Naive thymus-derived CD4-positive, alpha-beta T cell (primary cell): Measurements from ENCODE around the gene ARHGAP10. TPM values are rescaled to one million over a fixed set of nuclear protein-coding genes. Genes with fewer than 3 reads are reported as not detected.

Experiments used
- ATAC-seq: fragments of 150-1000 bp; cut with Tn5 transposase; 2 replicates; pipeline ENCODE4 v1.10.0; 2021; ENCODE audit warnings: mild to moderate bottlenecking, moderate library complexity
- CTCF ChIA-PET: fragments of 350-600 bp; sonication (Branson Sonifier 250); formaldehyde crosslinking; loops from one replicate; lab custom pipeline; 2021; ENCODE audit warnings: antibody characterized with exemption; lab: Charles Lee
- POLR2A ChIA-PET: fragments of 350-600 bp; sonication (Branson Sonifier 250); formaldehyde crosslinking; loops from one replicate; lab custom pipeline; 2021; ENCODE audit warnings: antibody characterized with exemption, inconsistent platforms; lab: Charles Lee
- DNase-seq, 9 donors: peaks; one replicate each; pipeline versions ENCODE4 v3.0.0 to v3.0.0-alpha.2; 2020 to 2022; ENCODE audit warnings: mixed read lengths in 1 of 9
- H3K27ac ChIP-seq: one replicate; pipeline ENCODE4 v1.7.0; 2013; ENCODE audit warnings: mild to moderate bottlenecking, low read depth, low read length, moderate library complexity
- H3K27me3 ChIP-seq, 2 donors: one replicate each; pipeline ENCODE4 v1.7.0; 2013; ENCODE audit warnings: low read length in 2 of 2, mild to moderate bottlenecking in 2 of 2, moderate library complexity in 2 of 2; ENCODE audit not compliant: control insufficient read depth in 2 of 2, insufficient read depth in 2 of 2
- H3K36me3 ChIP-seq, 3 experiments: 1 replicate in 2 of 3; 2 replicates in 1 of 3; pipeline ENCODE4 v1.7.0; 2013; ENCODE audit warnings: low read length in 3 of 3, mild to moderate bottlenecking in 3 of 3, moderate library complexity in 1 of 3; ENCODE audit not compliant: insufficient read depth in 3 of 3, control insufficient read depth in 2 of 3
- H3K4me1 ChIP-seq, 2 donors: one replicate each; pipeline ENCODE4 v1.7.0; 2013; ENCODE audit warnings: low read length in 2 of 2, mild to moderate bottlenecking in 2 of 2, moderate library complexity in 1 of 2; ENCODE audit not compliant: control insufficient read depth in 2 of 2, insufficient read depth in 2 of 2
- H3K4me3 ChIP-seq: 2 replicates; pipeline ENCODE4 v1.7.0; 2013; ENCODE audit warnings: mild to moderate bottlenecking, low read length
- H3K9me3 ChIP-seq, 3 experiments: 1 replicate in 2 of 3; 2 replicates in 1 of 3; pipeline ENCODE4 v1.7.0; 2013; ENCODE audit warnings: low read length in 3 of 3; ENCODE audit not compliant: control insufficient read depth in 2 of 3
- H3K27ac Mint-ChIP-seq, 9 donors: one replicate each; pipeline ENCODE4 v1.8.0; 2020 to 2022; ENCODE audit warnings: mixed read lengths in 9 of 9, mild to moderate bottlenecking in 8 of 9, moderate library complexity in 5 of 9, inconsistent platforms in 2 of 9
- H3K27me3 Mint-ChIP-seq, 5 donors: one replicate each; pipeline ENCODE4 v1.8.0; 2021 to 2022; ENCODE audit warnings: mixed read lengths in 5 of 5, mild to moderate bottlenecking in 1 of 5
- H3K36me3 Mint-ChIP-seq, 5 donors: one replicate each; pipeline ENCODE4 v1.8.0; 2020 to 2022; ENCODE audit warnings: mixed read lengths in 5 of 5, mild to moderate bottlenecking in 3 of 5, inconsistent platforms in 1 of 5
- H3K4me1 Mint-ChIP-seq, 7 donors: one replicate each; pipeline ENCODE4 v1.8.0; 2020 to 2022; ENCODE audit warnings: mixed read lengths in 7 of 7, mild to moderate bottlenecking in 3 of 7, inconsistent platforms in 1 of 7
- H3K4me3 Mint-ChIP-seq, 10 donors: one replicate each; pipeline ENCODE4 v1.8.0; 2020 to 2022; ENCODE audit warnings: mild to moderate bottlenecking in 10 of 10, mixed read lengths in 10 of 10, moderate library complexity in 6 of 10, inconsistent platforms in 2 of 10
- H3K9me3 Mint-ChIP-seq, 11 donors: one replicate each; pipeline ENCODE4 v1.8.0; 2020 to 2022; ENCODE audit warnings: mixed read lengths in 11 of 11, mild to moderate bottlenecking in 4 of 11, inconsistent platforms in 1 of 11, moderate library complexity in 1 of 11
- intact Hi-C, 2 donors: fragments of 100-400 bp; cut with micrococcal nuclease; formaldehyde crosslinking; loops; one replicate each; pipeline ENCODE4 v1.15.1; 2023
- polyA plus RNA-seq, 2 donors: library from polyadenylated mRNA; unstranded; fragments of 300-500 nt; fragmentation: Illumina TruSeq; gene quantifications; one replicate each; pipeline ENCODE4 v1.2.3, GENCODE V29; 2021
- total RNA-seq, 6 experiments: library from RNA in 5 of 6; stranded (reverse) in 5 of 6; gene quantifications; 1 replicate in 5 of 6; 2 replicates in 1 of 6; pipeline ENCODE4 v1.2.3 and lab custom pipeline; 2021 to 2026

The ARHGAP10 gene
- total and polyA plus RNA-seq, 7 experiments from 2014 or later: 1.9 to 8.5 (median 3.0) TPM

GRCh38 chr4:147816382-147817254, 84.7 kb downstream of the ARHGAP10 start:
- H3K27me3 ChIP-seq: no peaks in the 10 kb centered on the region
- H3K4me3 Mint-ChIP-seq: no peak overlapping the region
- H3K36me3 Mint-ChIP-seq: peaks cover 0 to 3% (median 0%) of the 10 kb centered on the region in 5 donors
- ChIA-PET POLR2A (no interaction called here), CTCF (no interaction called here)
- intact Hi-C loops: no loop called here
- H3K4me3 ChIP-seq: no peak overlapping the region
- no peaks in the 10 kb centered on the region for H3K36me3 ChIP-seq
- H3K9me3 Mint-ChIP-seq: peaks cover 0 to 2% (median 0%) of the 10 kb centered on the region in 11 donors
- peaks cover 0 to 8% of the 10 kb centered on the region in 2 donors for H3K4me1 ChIP-seq
- no peaks in the 10 kb centered on the region for H3K27me3 Mint-ChIP-seq
- H3K27ac Mint-ChIP-seq: no peak overlapping the region
- no peak overlapping the region for H3K27ac ChIP-seq
- ATAC-seq (no peak), DNase-seq (no peak)
- peaks cover 0 to 12% (median 7%) of the 10 kb centered on the region in 7 donors for H3K4me1 Mint-ChIP-seq
- H3K9me3 ChIP-seq: no peaks in the 10 kb centered on the region

DNA sequence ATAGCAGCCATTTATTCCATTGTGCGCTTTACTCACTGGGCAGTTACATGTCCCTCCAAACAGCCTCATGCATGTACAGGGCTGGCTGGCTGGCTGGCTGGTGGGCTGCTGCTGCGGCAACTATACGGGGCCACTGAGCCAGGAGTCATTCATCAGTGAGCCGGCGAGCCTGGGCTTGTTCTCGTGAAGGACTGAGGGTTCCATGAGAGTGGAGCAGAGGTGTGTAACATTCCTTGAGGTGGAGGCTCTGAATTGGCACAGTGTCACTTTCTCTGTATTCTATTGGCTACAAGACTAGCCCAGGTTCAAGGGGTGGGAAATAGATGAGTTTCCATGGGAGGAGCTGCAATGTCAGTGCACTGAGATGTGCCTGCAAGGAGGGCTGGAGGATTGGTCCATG, 89.1 kb downstream of the ARHGAP10 start:
- ChIA-PET CTCF (no interaction called here), POLR2A (no interaction called here)
- DNase-seq: no peak
- Mint-ChIP-seq H3K4me1 (peaks cover 0 to 8% (median 2%) of the 10 kb centered on the region in 7 donors), H3K4me3 (no peak overlapping the region), H3K36me3 (peaks cover 0 to 17% (median 3%) of the 10 kb centered on the region in 5 donors), H3K9me3 (peaks cover 0 to 2% (median 0%) of the 10 kb centered on the region in 11 donors), H3K27ac (no peak overlapping the region), H3K27me3 (no peaks in the 10 kb centered on the region)
- Histone ChIP-seq H3K9me3 (no peaks in the 10 kb centered on the region), H3K4me1 (no peaks in the 10 kb centered on the region), H3K27ac (no peak overlapping the region), H3K4me3 (no peak overlapping the region), H3K27me3 (no peaks in the 10 kb centered on the region), H3K36me3 (no peaks in the 10 kb centered on the region)
- ATAC-seq: no peak
- intact Hi-C loops: no loop called here

DNA sequence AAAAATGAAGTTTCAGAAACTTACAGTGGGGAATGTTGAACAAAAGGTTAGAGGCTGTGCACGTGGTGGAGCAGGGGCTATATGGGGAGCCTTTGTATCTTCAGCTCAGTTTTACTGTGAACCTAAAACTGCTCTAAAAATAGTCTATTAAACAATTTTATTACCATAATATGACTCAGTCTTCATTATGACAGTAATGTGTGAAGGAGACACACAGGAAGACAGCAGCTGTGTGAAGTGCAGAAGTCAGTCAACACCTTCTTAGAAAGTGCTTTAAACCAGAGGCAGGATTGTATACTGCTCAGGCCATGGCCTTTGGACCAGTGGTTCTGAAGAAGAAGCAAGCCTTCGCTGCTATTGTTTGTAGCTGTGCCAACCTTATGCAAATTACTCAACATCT, 89.7 kb downstream of the ARHGAP10 start:
- Mint-ChIP-seq H3K27me3 (no peaks in the 10 kb centered on the region), H3K9me3 (peaks cover 0 to 2% (median 0%) of the 10 kb centered on the region in 11 donors), H3K4me1 (peaks cover 0 to 5% (median 0%) of the 10 kb centered on the region in 7 donors), H3K27ac (no peak overlapping the region), H3K36me3 (peaks cover 0 to 17% (median 3%) of the 10 kb centered on the region in 5 donors), H3K4me3 (no peak overlapping the region)
- no peaks in the 10 kb centered on the region for H3K27me3 ChIP-seq
- no peaks in the 10 kb centered on the region for H3K9me3 ChIP-seq
- ATAC-seq (peak; percentile 75), DNase-seq (no peak)
- intact Hi-C loops: no loop called here
- ChIA-PET POLR2A (no interaction called here), CTCF (no interaction called here)
- H3K27ac ChIP-seq: no peak overlapping the region
- H3K4me1 ChIP-seq: no peaks in the 10 kb centered on the region
- H3K36me3 ChIP-seq: no peaks in the 10 kb centered on the region
- no peak overlapping the region for H3K4me3 ChIP-seq

- POLR2A ChIA-PET: no interaction called here
- DNase-seq (no peak), ATAC-seq (no peak)
- Mint-ChIP-seq H3K27ac (no peak overlapping the region), H3K36me3 (peaks cover 0 to 17% (median 3%) of the 10 kb centered on the region in 5 donors), H3K4me3 (no peak overlapping the region), H3K9me3 (peaks cover 0 to 2% (median 0%) of the 10 kb centered on the region in 11 donors), H3K4me1 (peaks cover 0 to 5% (median 0%) of the 10 kb centered on the region in 7 donors), H3K27me3 (no peaks in the 10 kb centered on the region)
- Histone ChIP-seq H3K4me1 (no peaks in the 10 kb centered on the region), H3K27ac (no peak overlapping the region), H3K36me3 (no peaks in the 10 kb centered on the region), H3K9me3 (no peaks in the 10 kb centered on the region), H3K27me3 (no peaks in the 10 kb centered on the region), H3K4me3 (no peak overlapping the region)
- CTCF ChIA-PET: no interaction called here
- intact Hi-C loops: no loop called here
Measured at GRCh38 chr4:147822128-147822527, 90.2 kb downstream of the ARHGAP10 start.

DNA sequence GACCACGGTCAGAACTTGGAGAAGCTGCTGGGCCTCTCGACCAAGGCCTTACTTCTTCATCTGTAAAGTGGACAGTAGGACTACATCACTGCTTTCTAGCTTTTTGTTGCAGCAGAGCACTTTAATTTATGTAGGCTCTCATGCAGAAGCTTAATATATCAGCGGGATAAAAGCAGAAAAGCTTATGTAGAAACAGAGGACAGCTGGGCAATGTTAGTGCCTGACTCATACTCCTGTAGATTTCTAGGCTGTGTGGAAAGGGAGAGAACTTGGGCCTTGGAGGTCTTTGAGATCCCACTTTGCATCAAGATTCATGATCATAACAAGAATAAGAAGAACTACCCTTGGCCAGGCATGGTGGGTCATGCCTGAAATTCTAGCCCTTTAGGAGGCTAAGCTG, 91.2 kb downstream of the ARHGAP10 start:
- peaks cover 0 to 2% (median 0%) of the 10 kb centered on the region in 11 donors for H3K9me3 Mint-ChIP-seq
- ATAC-seq (no peak), DNase-seq (no peak)
- ChIA-PET CTCF (no interaction called here), POLR2A (no interaction called here)
- H3K36me3 Mint-ChIP-seq: peaks cover 0 to 17% (median 3%) of the 10 kb centered on the region in 5 donors
- Histone ChIP-seq H3K27me3 (no peaks in the 10 kb centered on the region), H3K27ac (no peak overlapping the region), H3K36me3 (no peaks in the 10 kb centered on the region), H3K4me1 (no peaks in the 10 kb centered on the region), H3K9me3 (no peaks in the 10 kb centered on the region), H3K4me3 (no peak overlapping the region)
- peaks cover 0 to 5% (median 0%) of the 10 kb centered on the region in 7 donors for H3K4me1 Mint-ChIP-seq
- H3K27me3 Mint-ChIP-seq: no peaks in the 10 kb centered on the region
- H3K4me3 Mint-ChIP-seq: no peak overlapping the region
- intact Hi-C loops: no loop called here
- no peak overlapping the region for H3K27ac Mint-ChIP-seq

GRCh38 chr4:147824316-147824715, 92.4 kb downstream of the ARHGAP10 start:
- Mint-ChIP-seq H3K27ac (no peak overlapping the region), H3K4me3 (no peak overlapping the region), H3K36me3 (peaks cover 0 to 17% (median 3%) of the 10 kb centered on the region in 5 donors), H3K27me3 (no peaks in the 10 kb centered on the region), H3K4me1 (peaks cover 0 to 5% (median 0%) of the 10 kb centered on the region in 7 donors), H3K9me3 (peaks cover 0 to 2% (median 0%) of the 10 kb centered on the region in 11 donors)
- no peaks in the 10 kb centered on the region for H3K4me1 ChIP-seq
- CTCF ChIA-PET: no interaction called here
- ATAC-seq (no peak), DNase-seq (no peak)
- no peaks in the 10 kb centered on the region for H3K27me3 ChIP-seq
- H3K9me3 ChIP-seq: no peaks in the 10 kb centered on the region
- POLR2A ChIA-PET: no interaction called here
- no peak overlapping the region for H3K27ac ChIP-seq
- no peaks in the 10 kb centered on the region for H3K36me3 ChIP-seq
- H3K4me3 ChIP-seq: no peak overlapping the region
- intact Hi-C loops: no loop called here
